ENCODE data around the gene PTER. TPM values are rescaled to one million over a fixed set of nuclear protein-coding genes. Genes with fewer than 3 reads are reported as not detected.

The PTER gene
- polyA plus RNA-seq, 2 of the 4 experiments (the other 2 are of a cell fraction): 13.2 to 34.5 TPM

GRCh38 chr10:16429539-16429938 is 7.3 kb upstream of the PTER start:
- no peak overlapping the region for H3K27ac ChIP-seq
- peaks cover 8% of the 10 kb centered on the region; the same call in 2 of the 3 replicates for H3K9me3 ChIP-seq
- CTCF ChIA-PET: no interaction called here
- H3K4me2 ChIP-seq: no peak overlapping the region
- no peak for FAIRE-seq
- TF ChIP-seq NPAS2 (CRISPR knock-in tag; IDR thresholded peaks at IDR 0.05; ENCODE audit: borderline replicate concordance) (no peak), CBX8 (IDR thresholded peaks at IDR 0.05) (no peak), RAD21 (conservative IDR thresholded peaks at IDR 0.05 in 1 of 2, IDR thresholded peaks at IDR 0.05 in 1 of 2) (no peak), EHMT2 (IDR thresholded peaks at IDR 0.05; ENCODE audit: low read depth) (no peak), HEYL (CRISPR knock-in tag; IDR thresholded peaks at IDR 0.05) (no peak), CEBPB (IDR thresholded peaks at IDR 0.05) (no peak), FOSB (CRISPR knock-in tag; IDR thresholded peaks at IDR 0.05) (no peak), NFE2L2 (conservative IDR thresholded peaks at IDR 0.05; ENCODE audit: low read length) (no peak), RCOR1 (IDR thresholded peaks at IDR 0.05; ENCODE audit: low read depth, low read length) (no peak), CHD4 (IDR thresholded peaks at IDR 0.05; ENCODE audit: borderline replicate concordance) (no peak), ZSCAN20 (CRISPR knock-in tag; IDR thresholded peaks at IDR 0.05) (no peak), PBX3 (IDR thresholded peaks at IDR 0.05) (no peak), NR3C1 (IDR thresholded peaks at IDR 0.05) (no peak), KDM5A (IDR thresholded peaks at IDR 0.05) (no peak), MYC (IDR thresholded peaks at IDR 0.05; ENCODE audit: borderline replicate concordance, low read length) (no peak), MAX (IDR thresholded peaks at IDR 0.05) (no peak), FOSL2 (IDR thresholded peaks at IDR 0.05) (no peak), FOSL2 (CRISPR knock-in tag; IDR thresholded peaks at IDR 0.05) (no peak), SREBF2 (IDR thresholded peaks at IDR 0.05) (no peak)
- H3K4me3 ChIP-seq: no peak overlapping the region
- POLR2A ChIA-PET: no interaction called here
- H3K4me1 ChIP-seq: no peaks in the 10 kb centered on the region
- 60% methylated on average over 6 of the region's 6 CpGs for WGBS (ENCODE audit: missing lambda C conversion rate)
- no peak for DNase-seq (ENCODE audit: low read depth in 1 of 2, low spot score in 1 of 2)
- ATAC-seq: no peak

- peak overlapping the region; percentile 63 for H3K4me3 ChIP-seq
- no peak for DNase-seq (ENCODE audit: low read depth in 1 of 2, low spot score in 1 of 2)
- no peaks in the 10 kb centered on the region for H3K9me3 ChIP-seq
- CTCF ChIA-PET: no interaction called here
- H3K4me2 ChIP-seq: peak overlapping the region; percentile 92
- H3K27ac ChIP-seq: peak overlapping the region; percentile 62 to 89; a peak in 5 of 6 replicates
- POLR2A ChIA-PET: no interaction called here
- TF ChIP-seq HOXB13 (CRISPR knock-in tag; IDR thresholded peaks at IDR 0.05; ENCODE audit: low read depth) (no peak), MAX (IDR thresholded peaks at IDR 0.05) (no peak), POLR2AphosphoS2 (conservative IDR thresholded peaks at IDR 0.05; ENCODE audit: low read length) (no peak), RARB (CRISPR knock-in tag; IDR thresholded peaks at IDR 0.05) (no peak), RCOR1 (IDR thresholded peaks at IDR 0.05; ENCODE audit: low read depth, low read length) (no peak), ELK1 (IDR thresholded peaks at IDR 0.05; ENCODE audit: low read depth, low read length) (no peak), JUNB (IDR thresholded peaks at IDR 0.05) (no peak), HMGXB4 (CRISPR knock-in tag; IDR thresholded peaks at IDR 0.05; ENCODE audit: borderline replicate concordance) (no peak), ZFP36 (IDR thresholded peaks at IDR 0.05; ENCODE audit: borderline replicate concordance, partially characterized antibody) (no peak), NPAS2 (CRISPR knock-in tag; IDR thresholded peaks at IDR 0.05; ENCODE audit: borderline replicate concordance) (no peak), CTCF (IDR thresholded peaks at IDR 0.05) (no peak), MYC (IDR thresholded peaks at IDR 0.05; ENCODE audit: borderline replicate concordance, low read length) (no peak), E2F6 (IDR thresholded peaks at IDR 0.05; ENCODE audit: borderline replicate concordance, low read depth) (no peak), HOXA7 (CRISPR knock-in tag; IDR thresholded peaks at IDR 0.05) (no peak), EHF (CRISPR knock-in tag; IDR thresholded peaks at IDR 0.05) (no peak), JUN (IDR thresholded peaks at IDR 0.05) (no peak), SMC3 (IDR thresholded peaks at IDR 0.05) (no peak)
- ATAC-seq: peak; percentile 35 to 54
- no peak for FAIRE-seq
- H3K4me1 ChIP-seq: peaks cover 39% of the 10 kb centered on the region
- 6% methylated on average over 9 of the region's 9 CpGs for whole genome bisulfite sequencing (ENCODE audit: missing lambda C conversion rate)
These were observed 448 bp upstream of the PTER start for GRCh38 chr10:16436367-16436757.

Data from A549 (cell line).